ENCODE data around the gene RASGRP3.

DNA sequence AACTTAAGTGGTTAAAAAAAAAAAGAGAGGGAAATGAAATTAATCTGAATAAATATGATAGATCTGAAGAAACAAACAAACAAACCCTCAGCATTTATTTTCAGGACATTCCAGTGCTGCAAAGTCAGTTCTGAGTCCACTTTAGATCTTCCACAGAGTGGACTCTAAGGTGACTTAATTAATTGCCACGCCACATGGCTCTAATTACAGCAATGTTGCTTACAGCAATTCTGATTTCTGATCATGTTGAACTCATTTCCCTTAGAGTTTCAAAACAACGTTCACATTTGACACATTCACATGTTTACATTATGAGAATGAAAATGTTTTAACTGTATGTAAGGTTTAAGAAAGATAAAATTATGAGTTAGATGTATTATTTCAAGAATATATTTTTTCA is 38.6 kb upstream of the RASGRP3 start:
- TF ChIP-seq EZH2phosphoT487 (IDR thresholded peaks at IDR 0.05; ENCODE audit: insufficient read depth, low read depth) (no peak), EZH2 (IDR thresholded peaks at IDR 0.05; ENCODE audit: insufficient read depth, poor library complexity, severe bottlenecking) (no peak)
